Stimulated activated CD8-positive, alpha-beta memory T cell treated with anti-CD3 and anti-CD28 coated beads, Interleukin-15, amount 100 ng/mL, for 48 hours (primary cell): ENCODE data around the gene EVC2.

Source experiments
- DNase-seq, 2 donors: peaks; one replicate each; pipeline ENCODE4 v3.0.0-alpha.2; 2020; ENCODE audit warnings: low read depth in 2 of 2

EVC2 gene

DNA sequence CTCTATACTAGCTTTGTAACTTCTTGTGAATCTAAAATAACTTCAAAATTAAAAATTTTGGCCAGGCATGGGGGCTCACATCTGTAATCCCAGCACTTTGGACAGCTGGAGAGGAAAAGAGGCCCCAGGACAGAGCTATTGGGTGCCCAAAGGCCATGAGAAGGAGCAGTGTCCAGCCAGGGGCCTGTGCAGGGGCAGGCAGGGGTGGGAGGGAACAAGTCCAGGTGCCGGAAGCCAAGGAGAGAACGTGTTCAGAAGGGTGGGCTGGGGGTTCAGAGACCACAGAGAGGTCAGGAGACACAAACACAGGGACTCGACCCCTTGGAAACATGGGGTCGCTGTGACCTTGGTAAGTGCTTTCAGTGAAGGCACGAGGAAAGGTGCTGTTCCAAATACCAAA is 138.9 kb downstream of the EVC2 start:
- DNase-seq = no peak

DNA sequence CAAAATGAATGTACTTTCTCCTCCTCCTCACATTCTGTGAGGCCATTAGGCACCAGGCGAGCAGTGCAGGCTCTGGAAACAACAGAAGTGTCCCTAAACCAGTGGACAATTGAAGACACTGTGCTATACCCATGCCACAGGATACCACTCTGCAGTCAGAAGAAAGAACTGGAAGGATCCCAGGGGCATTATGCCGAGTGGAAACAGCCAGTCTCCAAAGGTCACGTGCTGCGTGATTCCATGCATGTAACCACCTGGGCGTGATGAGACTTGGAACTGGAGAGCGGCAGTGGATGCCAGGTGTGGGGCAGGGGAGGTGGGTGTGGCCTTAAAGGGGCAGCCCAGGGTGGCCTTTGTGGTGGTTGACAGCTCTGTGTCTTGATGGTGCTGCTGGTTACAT is 139.4 kb downstream of the EVC2 start:
- DNase-seq = no peak

GRCh38 chr4:5568336-5568735 is 140.0 kb downstream of the EVC2 start:
- no peak for DNase-seq

GRCh38 chr4:5566991-5567390 is 141.4 kb downstream of the EVC2 start:
- DNase-seq = no peak

- no peak for DNase-seq
These were observed 141.8 kb downstream of the EVC2 start for GRCh38 chr4:5566526-5566925.

- DNase-seq = no peak
These were observed 144.5 kb downstream of the EVC2 start for GRCh38 chr4:5563856-5564255.

GRCh38 chr4:5562476-5562875 is 145.9 kb downstream of the EVC2 start:
- no peak for DNase-seq

DNA sequence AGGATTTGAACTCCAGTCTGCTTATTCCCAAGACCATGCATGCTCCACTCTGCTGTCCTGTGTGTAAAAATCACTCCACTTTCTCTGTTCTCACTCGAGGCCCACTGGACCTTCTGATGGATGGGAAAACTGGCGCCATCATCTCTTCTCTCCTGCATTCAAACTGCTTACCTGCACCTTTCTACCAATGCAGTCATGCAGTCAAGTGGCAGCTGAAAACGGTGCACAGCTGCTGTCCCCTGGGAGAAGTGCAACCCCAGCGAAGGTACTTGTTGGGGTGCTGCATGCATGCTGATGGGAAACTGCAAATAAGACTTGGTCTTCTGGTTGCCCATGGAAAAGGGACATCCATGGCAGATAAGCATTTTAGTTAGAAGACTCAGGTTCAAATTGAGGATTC is 147.1 kb downstream of the EVC2 start:
- DNase-seq = no peak

DNA sequence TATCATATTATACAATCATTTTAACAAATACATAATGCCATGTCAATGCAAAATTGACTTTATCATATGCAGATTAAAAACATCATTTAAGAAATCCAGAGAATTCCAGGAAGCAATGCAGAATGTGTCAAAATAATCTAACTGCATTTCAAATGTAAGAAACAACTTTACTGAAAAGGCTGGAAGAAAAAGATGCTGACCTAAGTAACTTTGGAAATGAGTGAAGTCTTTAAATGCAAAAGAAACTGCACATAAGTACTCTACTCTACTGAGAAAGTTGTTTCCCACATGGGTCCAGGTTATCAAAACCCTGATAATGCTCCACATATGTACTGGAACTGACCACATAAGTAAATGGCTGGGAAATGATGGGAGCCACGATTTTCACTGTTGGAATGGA is 149.9 kb downstream of the EVC2 start:
- DNase-seq = no peak

DNA sequence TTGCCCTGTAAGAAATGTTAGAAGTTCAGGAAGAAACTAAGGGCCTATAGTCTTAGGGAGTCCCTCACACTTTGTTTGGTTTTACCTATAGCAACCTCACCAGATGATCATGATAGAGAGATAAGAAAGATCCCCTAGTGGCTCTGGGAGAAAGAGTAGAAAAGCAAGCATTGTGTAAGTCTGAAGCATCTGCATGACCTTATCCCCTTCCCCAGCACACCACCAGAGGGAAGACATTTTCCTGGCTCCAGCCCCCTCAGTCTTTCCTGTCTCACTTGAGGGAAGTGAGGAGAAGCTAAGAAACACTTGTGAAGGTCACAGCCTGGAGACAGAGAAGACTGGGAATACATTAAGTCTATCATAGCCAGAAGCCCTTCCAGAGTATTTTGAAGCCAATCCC is 154.0 kb downstream of the EVC2 start:
- no peak for DNase-seq

DNA sequence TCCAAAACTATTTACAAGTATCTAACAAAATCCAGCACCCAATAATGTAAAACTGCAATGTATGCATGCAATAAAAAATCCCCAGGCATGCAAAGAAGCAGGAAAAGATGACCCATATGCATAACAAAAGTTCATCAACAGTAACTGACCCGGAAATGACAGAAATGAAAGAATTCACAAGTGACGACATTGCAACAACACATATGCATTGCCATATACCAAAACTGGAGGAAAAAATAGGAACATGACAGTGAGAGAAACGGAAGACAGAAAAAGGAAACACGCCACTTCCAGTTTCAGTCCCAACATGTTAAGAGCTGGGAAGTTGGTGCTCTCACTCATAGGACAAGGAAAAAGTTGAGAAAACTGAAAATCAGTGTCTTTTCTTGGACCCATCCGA is 154.6 kb downstream of the EVC2 start:
- DNase-seq = no peak

- DNase-seq = no peak
These were observed 155.9 kb downstream of the EVC2 start for GRCh38 chr4:5552451-5552850.

- DNase-seq = no peak
These were observed 160.6 kb downstream of the EVC2 start for GRCh38 chr4:5547651-5548249.

DNA sequence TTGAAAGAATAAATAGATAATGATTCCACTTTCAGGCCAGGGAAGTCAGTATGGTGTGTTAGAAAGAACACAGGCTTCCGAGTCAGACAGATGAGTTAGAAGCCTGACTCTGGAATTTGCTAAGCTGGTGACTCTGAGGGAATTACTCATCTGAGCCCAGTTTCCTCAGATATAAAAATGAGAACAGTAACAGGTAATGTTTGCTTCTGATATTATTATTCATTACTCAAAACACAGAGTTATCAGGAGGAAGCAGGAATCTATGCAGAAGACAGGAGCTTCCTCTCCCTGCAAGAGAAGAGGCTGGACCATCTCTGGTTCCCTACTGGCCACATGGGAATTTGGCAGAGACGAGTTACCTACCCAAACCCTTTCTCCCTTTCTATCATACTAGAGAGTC is 163.1 kb downstream of the EVC2 start:
- no peak for DNase-seq

DNA sequence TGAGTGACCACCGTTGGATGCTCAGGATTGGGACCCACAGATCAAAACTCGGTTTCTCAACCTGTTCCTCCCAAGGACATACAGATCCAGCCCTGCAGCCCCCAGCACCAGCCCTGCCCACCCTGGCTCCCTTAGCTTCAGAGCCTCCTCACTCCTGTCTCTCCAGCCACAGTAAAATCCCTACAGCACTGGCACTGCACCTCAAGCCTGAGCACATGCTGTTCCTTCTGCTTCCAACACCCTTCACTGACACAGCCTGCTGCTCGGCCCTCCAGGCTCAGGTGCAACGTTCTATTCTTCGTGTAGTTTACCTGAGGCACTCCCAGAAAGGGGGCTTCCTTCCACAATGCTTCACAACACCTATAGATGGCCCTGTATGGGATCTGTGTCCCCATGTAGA is 163.6 kb downstream of the EVC2 start:
- no peak for DNase-seq

GRCh38 chr4:5543681-5544080 is 164.7 kb downstream of the EVC2 start:
- DNase-seq = no peak

- DNase-seq = no peak
These were observed 167.2 kb downstream of the EVC2 start for GRCh38 chr4:5541169-5541568.

DNA sequence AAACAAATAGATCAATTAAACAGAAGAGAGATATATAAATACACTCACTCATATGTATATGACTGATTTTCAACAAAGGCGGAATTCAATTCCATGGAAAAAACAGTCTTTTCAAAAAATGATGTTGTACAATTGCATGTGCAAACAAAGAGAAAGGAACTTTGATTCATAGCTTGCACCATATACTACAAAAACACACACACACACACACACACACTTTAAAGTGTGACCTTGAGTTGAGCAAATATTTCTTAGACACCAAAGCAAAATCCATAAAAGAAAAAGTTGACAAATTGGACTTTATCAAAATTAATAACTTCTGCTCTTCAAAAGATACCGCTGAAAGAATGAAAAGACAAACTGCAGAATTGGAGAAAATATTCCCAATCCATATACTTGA is 168.8 kb downstream of the EVC2 start:
- DNase-seq = no peak

DNA sequence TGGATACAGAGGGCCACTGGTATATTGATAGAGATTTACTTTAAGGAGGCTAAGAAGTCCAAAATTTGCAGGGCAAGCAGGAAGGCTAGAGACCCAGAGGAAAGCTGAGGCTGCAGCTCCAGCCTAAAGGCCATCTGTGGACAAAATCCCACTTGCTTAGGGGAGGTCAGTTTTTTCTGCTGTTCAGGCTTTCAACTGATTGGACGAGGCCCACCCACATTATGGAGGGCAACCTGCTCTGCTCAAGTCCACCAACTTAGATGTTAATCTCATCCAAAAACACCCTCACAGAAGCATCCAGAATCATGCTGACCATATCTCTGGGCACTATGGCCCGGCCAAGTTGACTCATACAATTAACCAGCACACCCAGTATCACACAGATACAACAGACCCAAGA is 176.3 kb downstream of the EVC2 start:
- DNase-seq = no peak

DNA sequence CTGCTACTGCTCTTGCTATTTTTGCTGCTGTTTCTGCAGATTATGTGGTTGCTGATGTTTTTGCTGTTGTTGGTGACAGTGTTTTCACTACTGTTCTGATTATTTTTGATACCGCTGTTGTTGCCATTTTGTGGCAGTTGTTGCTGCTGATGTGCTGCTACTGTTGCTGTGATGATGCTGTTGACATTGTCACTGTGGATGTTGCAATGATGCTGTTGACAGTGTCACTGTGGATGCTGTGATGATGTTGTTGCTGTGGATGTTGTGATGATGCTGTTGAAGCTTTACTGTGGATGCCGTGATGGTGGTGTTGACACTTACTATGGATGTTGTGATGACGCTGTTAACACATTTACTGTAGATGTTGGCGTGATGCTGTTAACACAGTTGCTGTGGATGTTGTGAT is 180.3 kb downstream of the EVC2 start:
- no peak for DNase-seq

GRCh38 chr4:5527211-5527610 is 181.1 kb downstream of the EVC2 start:
- no peak for DNase-seq

DNA sequence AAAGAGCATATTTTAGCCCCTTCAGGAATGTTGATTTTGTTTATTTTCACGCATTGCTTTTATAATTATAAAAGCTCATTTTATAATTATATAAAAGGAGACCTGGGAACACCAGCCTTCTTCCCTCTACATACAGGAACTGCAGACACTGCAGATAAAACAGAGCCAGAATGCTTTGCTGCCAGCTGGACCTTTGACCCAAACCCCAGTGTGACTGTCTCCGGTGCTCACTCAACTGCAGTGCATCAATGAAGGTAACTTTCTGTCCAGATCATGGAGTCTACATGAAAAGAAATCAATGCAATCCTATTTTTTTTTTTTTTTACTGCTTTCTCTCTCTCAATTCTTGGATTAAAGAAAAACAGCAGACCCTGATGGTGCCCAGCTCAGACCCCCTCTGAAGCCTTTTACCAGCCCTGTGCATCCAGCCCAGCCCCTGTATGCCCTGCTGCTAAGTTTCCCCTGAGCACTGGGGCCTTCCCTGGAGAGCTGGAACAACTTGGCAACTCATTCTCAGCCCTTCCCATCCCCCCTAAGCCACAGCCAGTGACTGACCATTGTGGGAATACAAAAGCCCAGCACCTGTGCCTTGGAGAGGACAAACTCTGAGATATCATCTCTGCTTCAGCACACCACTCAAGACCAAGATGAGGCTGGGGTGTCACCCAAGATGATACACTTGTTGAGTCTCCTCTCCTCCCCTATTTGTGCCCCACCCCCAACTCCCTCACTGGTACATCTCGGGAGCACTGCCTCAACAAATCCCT is 182.1 kb downstream of the EVC2 start:
- DNase-seq = no peak

DNA sequence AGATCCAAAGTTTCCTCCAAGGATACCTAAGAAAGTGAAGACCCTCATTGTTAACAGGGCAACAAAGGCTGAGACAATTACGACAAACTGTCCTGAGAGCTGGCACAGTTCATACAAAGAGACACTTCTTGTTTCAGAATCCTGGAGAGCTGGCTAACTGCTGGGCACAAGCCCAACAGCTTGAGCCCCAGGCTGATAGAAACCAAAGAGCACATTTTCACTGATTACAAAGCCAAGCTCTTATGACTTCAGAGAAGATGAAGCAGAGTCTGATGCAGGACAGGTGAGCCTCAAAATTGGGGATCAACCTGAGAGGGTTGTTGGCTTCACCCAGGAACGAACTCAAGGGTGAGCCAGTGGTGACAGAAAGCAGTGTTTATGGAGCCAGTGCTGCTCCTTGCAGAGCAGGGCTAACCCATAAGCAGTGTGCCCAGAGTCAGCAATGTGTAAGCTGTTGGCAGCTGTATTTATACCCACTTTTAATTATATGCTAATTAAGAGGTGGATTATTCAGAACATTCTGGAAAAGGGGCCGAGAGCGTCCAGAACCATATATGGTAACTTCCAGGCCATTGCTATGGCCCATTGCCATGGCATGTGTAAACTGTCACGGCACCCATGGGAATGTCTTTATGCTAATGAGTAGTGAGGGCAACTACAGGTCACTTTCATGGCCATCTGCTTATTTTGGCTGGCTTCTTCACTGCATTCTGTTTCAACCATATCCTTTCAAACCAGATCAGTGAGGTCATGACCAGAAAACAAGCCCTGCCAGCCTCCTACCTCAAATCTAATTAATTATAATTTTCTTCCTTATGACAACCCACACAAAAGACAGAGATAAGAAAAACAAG is 183.7 kb downstream of the EVC2 start:
- DNase-seq = no peak
